Gastrocnemius medialis (tissue), 4 donors: ENCODE data around the gene CDKN2AIPNL.

Source experiments
- POLR2A ChIP-seq, 2 donors: fragments of 450-650 bp; IDR thresholded peaks; one replicate each; pipeline ENCODE4 v1.6.1; 2017; ENCODE audit warnings: antibody characterized with exemption in 2 of 2, mild to moderate bottlenecking in 2 of 2, moderate library complexity in 2 of 2
- TF ChIP-seq, protein P1 (sequence below), 5 experiments: fragments of 450-650 bp in 3 of 5; fragments of 200-600 bp in 2 of 5; sonication (generic) in 2 of 5; IDR thresholded peaks in 4 of 5; conservative IDR thresholded peaks in 1 of 5; 1 replicate in 4 of 5; 2 replicates in 1 of 5; pipeline ENCODE4 v1.5.1; 2016 to 2019; ENCODE audit warnings: antibody characterized with exemption in 5 of 5, mild to moderate bottlenecking in 3 of 5, moderate library complexity in 3 of 5

DNA sequence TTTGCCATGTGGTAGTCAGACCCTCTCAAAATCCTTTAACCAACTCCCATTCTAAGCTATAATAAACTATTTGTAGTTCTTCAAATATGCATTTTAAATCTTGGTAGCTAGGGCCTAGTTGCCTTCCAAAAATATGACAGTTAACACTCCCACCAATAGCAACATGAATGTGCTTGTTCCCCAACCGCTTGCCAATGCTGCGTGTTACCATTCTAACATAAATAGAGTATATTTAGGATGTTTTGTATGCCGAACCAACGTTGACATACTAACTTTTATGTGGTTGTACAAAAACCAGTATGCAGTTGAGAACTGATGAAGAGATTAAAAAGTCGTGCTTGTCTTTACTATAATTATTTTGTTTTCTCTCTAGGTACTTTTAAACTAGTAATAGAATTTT lies 31.3 kb downstream of the CDKN2AIPNL start:
- TF ChIP-seq POLR2A (IDR thresholded peaks at IDR 0.05) = no peak
- TF ChIP-seq, protein P1, sequence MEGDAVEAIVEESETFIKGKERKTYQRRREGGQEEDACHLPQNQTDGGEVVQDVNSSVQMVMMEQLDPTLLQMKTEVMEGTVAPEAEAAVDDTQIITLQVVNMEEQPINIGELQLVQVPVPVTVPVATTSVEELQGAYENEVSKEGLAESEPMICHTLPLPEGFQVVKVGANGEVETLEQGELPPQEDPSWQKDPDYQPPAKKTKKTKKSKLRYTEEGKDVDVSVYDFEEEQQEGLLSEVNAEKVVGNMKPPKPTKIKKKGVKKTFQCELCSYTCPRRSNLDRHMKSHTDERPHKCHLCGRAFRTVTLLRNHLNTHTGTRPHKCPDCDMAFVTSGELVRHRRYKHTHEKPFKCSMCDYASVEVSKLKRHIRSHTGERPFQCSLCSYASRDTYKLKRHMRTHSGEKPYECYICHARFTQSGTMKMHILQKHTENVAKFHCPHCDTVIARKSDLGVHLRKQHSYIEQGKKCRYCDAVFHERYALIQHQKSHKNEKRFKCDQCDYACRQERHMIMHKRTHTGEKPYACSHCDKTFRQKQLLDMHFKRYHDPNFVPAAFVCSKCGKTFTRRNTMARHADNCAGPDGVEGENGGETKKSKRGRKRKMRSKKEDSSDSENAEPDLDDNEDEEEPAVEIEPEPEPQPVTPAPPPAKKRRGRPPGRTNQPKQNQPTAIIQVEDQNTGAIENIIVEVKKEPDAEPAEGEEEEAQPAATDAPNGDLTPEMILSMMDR (IDR thresholded peaks at IDR 0.05 in 4 of 5, conservative IDR thresholded peaks at IDR 0.05 in 1 of 5) = no peak
